ENCODE results near the gene UNCX. TPM values are rescaled to one million over a fixed set of nuclear protein-coding genes. Genes with fewer than 3 reads are reported as not detected.
A peak's percentile ranks its signal among the peaks of the same experiment; 100 is the strongest.

Gene UNCX
- total and polyA plus RNA-seq, 9 of the 15 experiments (the other 6 are each of a cell fraction or from before 2014, with no cell fraction given): not detected

GRCh38 chr7:1253681-1254181 is 21.1 kb downstream of the UNCX start:
- Histone ChIP-seq H3K27me3 (ENCODE audit: control insufficient read depth in 2 of 2, insufficient read depth in 2 of 2, low read length in 2 of 2) (peaks cover 37 to 76% of the 10 kb centered on the region in 2 experiments; a peak in 4 of 5 replicates), H3K4me3 (no peak overlapping the region), H2AFZ (ENCODE audit: low read depth, low read length) (no peak overlapping the region), H3K9me1 (ENCODE audit: control insufficient read depth, insufficient read depth, low read length) (no peaks in the 10 kb centered on the region), H4K20me1 (replicated peaks; ENCODE audit: control insufficient read depth, insufficient read depth, low read length) (peaks cover 11% of the 10 kb centered on the region), H3K79me2 (ENCODE audit: control insufficient read depth, insufficient read depth, low read length) (no peaks in the 10 kb centered on the region), H3K36me3 (ENCODE audit: control insufficient read depth, insufficient read depth, low read length) (no peaks in the 10 kb centered on the region), H3K9me3 (replicated peaks; ENCODE audit: control insufficient read depth, insufficient read depth, low read depth, low read length) (no peaks in the 10 kb centered on the region), H3K4me1 (replicated peaks in 1 of 2; ENCODE audit: control insufficient read depth in 2 of 2, insufficient read depth in 2 of 2, low read length in 2 of 2) (peaks cover 2 to 40% of the 10 kb centered on the region in 2 experiments; a peak in 2 of 5 replicates), H3K9ac (ENCODE audit: insufficient read depth in 1 of 2, low read depth in 2 of 2, low read length in 2 of 2) (no peak overlapping the region), H3K4me2 (ENCODE audit: insufficient read depth, low read length) (no peak overlapping the region), H3K27ac (ENCODE audit: extremely low read depth, low read depth, low read length) (no peak overlapping the region)
- 3% methylated on average over 15 of the region's 20 CpGs for WGBS (ENCODE audit: insufficient coverage, low coverage, missing lambda C conversion rate)
- ATAC-seq (peak; percentile 21; the same call in 2 of the 3 replicates), FAIRE-seq (no peak), DNase-seq (ENCODE audit: extremely low read depth in 1 of 4, low spot score in 3 of 4) (no peak)
- no TSS peak for BruUV-seq (replicated peaks)
- CTCF ChIA-PET (ENCODE audit: low intra/inter-chr PET ratio): no interaction called here
- TF ChIP-seq ZNF589 (CRISPR knock-in tag; IDR thresholded peaks at IDR 0.05; ENCODE audit: low read depth) (no peak), ZFP30 (CRISPR knock-in tag; IDR thresholded peaks at IDR 0.05; ENCODE audit: borderline replicate concordance) (no peak), FOXJ3 (CRISPR knock-in tag; IDR thresholded peaks at IDR 0.05) (no peak), MCM3 (IDR thresholded peaks at IDR 0.05) (no peak), ILF3 (IDR thresholded peaks at IDR 0.05; ENCODE audit: borderline replicate concordance) (no peak), THRAP3 (IDR thresholded peaks at IDR 0.05; ENCODE audit: borderline replicate concordance) (no peak), CBFB (CRISPR knock-in tag; IDR thresholded peaks at IDR 0.05) (no peak), CGGBP1 (CRISPR knock-in tag; IDR thresholded peaks at IDR 0.05) (no peak), E4F1 (CRISPR knock-in tag; IDR thresholded peaks at IDR 0.05; ENCODE audit: borderline replicate concordance) (no peak), ZNF140 (CRISPR knock-in tag; IDR thresholded peaks at IDR 0.05) (no peak), MECOM (CRISPR knock-in tag; IDR thresholded peaks at IDR 0.05) (no peak), ZBTB34 (CRISPR knock-in tag; IDR thresholded peaks at IDR 0.05) (no peak), SREBF2 (CRISPR knock-in tag; IDR thresholded peaks at IDR 0.05) (no peak)
- TF ChIP-seq, protein P1, sequence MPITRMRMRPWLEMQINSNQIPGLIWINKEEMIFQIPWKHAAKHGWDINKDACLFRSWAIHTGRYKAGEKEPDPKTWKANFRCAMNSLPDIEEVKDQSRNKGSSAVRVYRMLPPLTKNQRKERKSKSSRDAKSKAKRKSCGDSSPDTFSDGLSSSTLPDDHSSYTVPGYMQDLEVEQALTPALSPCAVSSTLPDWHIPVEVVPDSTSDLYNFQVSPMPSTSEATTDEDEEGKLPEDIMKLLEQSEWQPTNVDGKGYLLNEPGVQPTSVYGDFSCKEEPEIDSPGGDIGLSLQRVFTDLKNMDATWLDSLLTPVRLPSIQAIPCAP (CRISPR knock-in tag; IDR thresholded peaks at IDR 0.05; ENCODE audit: borderline replicate concordance): no peak
- intact Hi-C loops (cut with micrococcal nuclease) (no loop called here), in situ Hi-C loops (cut with MboI) (no loop called here)
- POLR2A ChIA-PET: no interaction called here
